ENCODE results near the gene C14orf180. TPM values are rescaled to one million over a fixed set of nuclear protein-coding genes. Genes with fewer than 3 reads are reported as not detected.

C14orf180 gene
- total RNA-seq, 1 donor from 2014 or later: not detected

GRCh38 chr14:104574978-104575583, 4.5 kb upstream of the C14orf180 start:
- DNase-seq (ENCODE audit: low spot score): no peak
- Mint-ChIP-seq H3K27me3 (ENCODE audit: unreplicated experiment) (peaks cover 8% of the 10 kb centered on the region), H3K9me3 (ENCODE audit: unreplicated experiment) (no peaks in the 10 kb centered on the region), H3K4me3 (ENCODE audit: unreplicated experiment) (no peak overlapping the region), H3K36me3 (ENCODE audit: low read depth, unreplicated experiment) (no peaks in the 10 kb centered on the region), H3K4me1 (ENCODE audit: unreplicated experiment) (no peaks in the 10 kb centered on the region), H3K27ac (ENCODE audit: unreplicated experiment) (no peak overlapping the region)
- no peak for TF ChIP-seq CTCF (IDR thresholded peaks at IDR 0.05; ENCODE audit: unreplicated experiment)

- Mint-ChIP-seq H3K36me3 (ENCODE audit: low read depth, unreplicated experiment) (no peaks in the 10 kb centered on the region), H3K9me3 (ENCODE audit: unreplicated experiment) (no peaks in the 10 kb centered on the region), H3K4me3 (ENCODE audit: unreplicated experiment) (no peak overlapping the region), H3K4me1 (ENCODE audit: unreplicated experiment) (no peaks in the 10 kb centered on the region), H3K27me3 (ENCODE audit: unreplicated experiment) (peaks cover 4% of the 10 kb centered on the region), H3K27ac (ENCODE audit: unreplicated experiment) (no peak overlapping the region)
- DNase-seq (ENCODE audit: low spot score): no peak
- no peak for TF ChIP-seq CTCF (IDR thresholded peaks at IDR 0.05; ENCODE audit: unreplicated experiment)
Measured at GRCh38 chr14:104576232-104576969, 3.2 kb upstream of the C14orf180 start.

- DNase-seq (ENCODE audit: low spot score): no peak
- TF ChIP-seq CTCF (IDR thresholded peaks at IDR 0.05; ENCODE audit: unreplicated experiment): no peak
- no peaks in the 10 kb centered on the region for H3K4me1 Mint-ChIP-seq (ENCODE audit: unreplicated experiment)
- H3K27me3 Mint-ChIP-seq (ENCODE audit: unreplicated experiment): peaks cover 4% of the 10 kb centered on the region
- H3K27ac Mint-ChIP-seq (ENCODE audit: unreplicated experiment): no peak overlapping the region
- H3K36me3 Mint-ChIP-seq (ENCODE audit: low read depth, unreplicated experiment): no peaks in the 10 kb centered on the region
- H3K9me3 Mint-ChIP-seq (ENCODE audit: unreplicated experiment): no peaks in the 10 kb centered on the region
- H3K4me3 Mint-ChIP-seq (ENCODE audit: unreplicated experiment): no peak overlapping the region
Measured at GRCh38 chr14:104576970-104577332, 2.6 kb upstream of the C14orf180 start.

- Mint-ChIP-seq H3K4me1 (ENCODE audit: unreplicated experiment) (no peaks in the 10 kb centered on the region), H3K9me3 (ENCODE audit: unreplicated experiment) (no peaks in the 10 kb centered on the region), H3K27ac (ENCODE audit: unreplicated experiment) (no peak overlapping the region), H3K4me3 (ENCODE audit: unreplicated experiment) (no peak overlapping the region), H3K36me3 (ENCODE audit: low read depth, unreplicated experiment) (no peaks in the 10 kb centered on the region), H3K27me3 (ENCODE audit: unreplicated experiment) (peaks cover 4% of the 10 kb centered on the region)
- TF ChIP-seq CTCF (IDR thresholded peaks at IDR 0.05; ENCODE audit: unreplicated experiment): no peak
- DNase-seq (ENCODE audit: low spot score): no peak
Measured at GRCh38 chr14:104577426-104577825, 2.1 kb upstream of the C14orf180 start.

- Mint-ChIP-seq H3K27ac (ENCODE audit: unreplicated experiment) (no peak overlapping the region), H3K27me3 (ENCODE audit: unreplicated experiment) (peaks cover 4% of the 10 kb centered on the region), H3K9me3 (ENCODE audit: unreplicated experiment) (no peaks in the 10 kb centered on the region), H3K36me3 (ENCODE audit: low read depth, unreplicated experiment) (no peaks in the 10 kb centered on the region), H3K4me3 (ENCODE audit: unreplicated experiment) (no peak overlapping the region), H3K4me1 (ENCODE audit: unreplicated experiment) (no peaks in the 10 kb centered on the region)
- no peak for DNase-seq (ENCODE audit: low spot score)
- TF ChIP-seq CTCF (IDR thresholded peaks at IDR 0.05; ENCODE audit: unreplicated experiment): no peak
Measured at GRCh38 chr14:104577847-104578301, 1.7 kb upstream of the C14orf180 start.

All from endothelial cell (in vitro differentiated cells).